ENCODE measurements around the gene ASCL5.

ASCL5 gene

DNA sequence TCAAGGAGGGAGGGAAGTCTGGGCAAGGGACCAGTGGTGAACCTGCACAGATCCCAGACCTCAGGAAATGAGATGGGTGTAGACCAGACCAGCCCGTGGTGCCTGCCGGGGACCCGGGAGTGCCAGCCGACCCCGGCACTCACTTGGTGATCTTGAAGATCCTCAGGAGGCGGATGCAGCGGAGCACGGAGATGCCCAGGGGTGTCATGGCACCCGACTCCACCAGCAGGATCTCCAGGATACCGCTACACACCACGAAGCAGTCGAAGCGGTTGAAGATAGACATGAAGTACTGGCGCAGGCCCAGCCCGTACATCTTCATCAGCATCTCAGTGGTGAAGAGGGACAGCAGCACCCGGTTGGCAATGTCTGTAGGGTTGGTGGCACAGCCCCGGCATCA is 49.2 kb downstream of the ASCL5 start:
- TF ChIP-seq CTCF (conservative IDR thresholded peaks at IDR 0.05), result no peak
- no peak overlapping the region for H3K27ac ChIP-seq

- TF ChIP-seq CTCF (conservative IDR thresholded peaks at IDR 0.05), result no peak
- H3K27ac ChIP-seq, result no peak overlapping the region
These were observed 49.9 kb downstream of the ASCL5 start for GRCh38 chr1:201077116-201077515.

DNA sequence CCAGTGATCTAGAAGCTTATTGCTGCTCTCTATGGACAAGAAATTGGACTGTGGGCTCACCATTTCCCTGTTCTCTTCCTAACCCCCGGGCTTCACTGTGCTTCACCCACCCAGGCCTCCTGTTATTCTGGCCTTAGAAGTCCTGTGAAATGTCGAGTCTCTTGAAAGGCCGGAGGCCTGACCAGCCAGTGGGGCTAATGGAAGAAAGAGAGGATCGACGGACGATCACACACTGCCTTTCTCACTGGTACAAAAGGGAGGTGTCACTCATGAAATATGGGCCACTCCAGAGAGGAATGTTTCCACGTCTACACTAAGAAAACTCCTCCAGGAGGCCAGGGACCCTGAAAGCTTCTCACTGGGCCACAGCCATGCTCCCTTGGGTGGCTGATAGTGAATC is 50.9 kb downstream of the ASCL5 start:
- no peak for TF ChIP-seq CTCF (conservative IDR thresholded peaks at IDR 0.05)
- no peak overlapping the region for H3K27ac ChIP-seq

GRCh38 chr1:201074018-201074417 is 53.0 kb downstream of the ASCL5 start:
- no peak for TF ChIP-seq CTCF (conservative IDR thresholded peaks at IDR 0.05)
- H3K27ac ChIP-seq, result no peak overlapping the region

DNA sequence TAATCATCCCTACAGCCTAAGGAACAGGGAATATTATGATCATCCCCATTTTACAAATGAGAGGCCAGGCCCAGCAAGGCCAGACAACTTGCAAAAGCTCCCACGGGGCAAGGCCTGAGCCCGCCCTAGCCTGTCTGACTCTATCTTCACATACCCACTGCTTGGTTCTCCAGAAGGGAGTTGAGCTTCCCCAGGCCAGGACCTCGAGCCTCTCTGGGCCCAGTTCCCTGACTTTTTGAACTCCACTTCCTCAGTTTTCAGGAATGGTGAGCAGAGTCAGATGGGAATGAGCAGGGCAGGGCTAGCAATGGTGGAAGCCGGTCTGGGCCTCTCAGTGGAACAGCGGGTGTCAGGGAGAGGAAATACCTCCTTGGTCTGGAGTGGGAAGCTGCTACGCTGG is 54.1 kb downstream of the ASCL5 start:
- no peak overlapping the region for H3K27ac ChIP-seq
- TF ChIP-seq CTCF (conservative IDR thresholded peaks at IDR 0.05), result no peak

- no peak overlapping the region for H3K27ac ChIP-seq
- no peak for TF ChIP-seq CTCF (conservative IDR thresholded peaks at IDR 0.05)
These were observed 54.8 kb downstream of the ASCL5 start for GRCh38 chr1:201072149-201072548.

DNA sequence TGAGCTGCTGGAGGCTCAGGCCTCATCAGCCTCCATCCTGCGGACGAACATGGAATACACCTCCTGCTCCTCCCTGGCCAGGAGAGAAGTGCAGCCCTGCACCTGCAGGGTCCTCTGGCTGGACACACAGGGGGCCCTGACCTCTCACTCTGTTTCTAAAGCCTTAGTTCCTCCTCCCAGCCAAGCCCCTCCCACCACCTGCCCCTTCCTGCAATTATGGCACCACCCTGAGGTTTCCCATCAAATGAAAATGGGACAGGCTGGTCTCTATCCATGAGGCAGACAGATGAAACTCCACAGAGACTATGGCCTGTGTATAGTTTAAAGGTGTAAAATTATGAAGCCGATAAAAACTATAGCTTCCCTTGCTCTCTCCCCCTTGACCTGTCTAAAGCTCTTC is 57.3 kb downstream of the ASCL5 start:
- H3K27ac ChIP-seq, result no peak overlapping the region
- TF ChIP-seq CTCF (conservative IDR thresholded peaks at IDR 0.05), result no peak

GRCh38 chr1:201068976-201069375 is 58.0 kb downstream of the ASCL5 start:
- no peak overlapping the region for H3K27ac ChIP-seq
- no peak for TF ChIP-seq CTCF (conservative IDR thresholded peaks at IDR 0.05)

Data from VCaP (cell line).